ENCODE results near the gene SENP5. TPM values are rescaled to one million over a fixed set of nuclear protein-coding genes. Genes with fewer than 3 reads are reported as not detected.

SENP5 gene
- polyA plus RNA-seq, 3 donors, result 6.7 to 10.4 (median 8.4) TPM

GRCh38 chr3:196965112-196965803 lies 97.5 kb downstream of the SENP5 start:
- Mint-ChIP-seq H3K4me3 (no peak overlapping the region), H3K27ac (no peak overlapping the region), H3K9me3 (peaks cover 0 to 18% (median 14%) of the 10 kb centered on the region in 7 donors), H3K36me3 (peaks cover 9 to 18% of the 10 kb centered on the region in 2 donors), H3K27me3 (ENCODE audit: low read depth in 3 of 3) (peaks cover 9 to 13% (median 10%) of the 10 kb centered on the region in 3 donors), H3K4me1 (peaks cover 12% of the 10 kb centered on the region)
- peaks cover 4 to 23% of the 10 kb centered on the region in 2 donors for H3K9me3 ChIP-seq (replicated peaks in 1 of 2; ENCODE audit: control insufficient read depth in 1 of 2, insufficient read depth in 1 of 2, low read length in 2 of 2)
- H3K4me1 ChIP-seq (ENCODE audit: control insufficient read depth in 1 of 2, insufficient read depth in 2 of 2, low read length in 2 of 2), result peaks cover 12 to 13% of the 10 kb centered on the region in 2 donors
- TF ChIP-seq, protein P1, sequence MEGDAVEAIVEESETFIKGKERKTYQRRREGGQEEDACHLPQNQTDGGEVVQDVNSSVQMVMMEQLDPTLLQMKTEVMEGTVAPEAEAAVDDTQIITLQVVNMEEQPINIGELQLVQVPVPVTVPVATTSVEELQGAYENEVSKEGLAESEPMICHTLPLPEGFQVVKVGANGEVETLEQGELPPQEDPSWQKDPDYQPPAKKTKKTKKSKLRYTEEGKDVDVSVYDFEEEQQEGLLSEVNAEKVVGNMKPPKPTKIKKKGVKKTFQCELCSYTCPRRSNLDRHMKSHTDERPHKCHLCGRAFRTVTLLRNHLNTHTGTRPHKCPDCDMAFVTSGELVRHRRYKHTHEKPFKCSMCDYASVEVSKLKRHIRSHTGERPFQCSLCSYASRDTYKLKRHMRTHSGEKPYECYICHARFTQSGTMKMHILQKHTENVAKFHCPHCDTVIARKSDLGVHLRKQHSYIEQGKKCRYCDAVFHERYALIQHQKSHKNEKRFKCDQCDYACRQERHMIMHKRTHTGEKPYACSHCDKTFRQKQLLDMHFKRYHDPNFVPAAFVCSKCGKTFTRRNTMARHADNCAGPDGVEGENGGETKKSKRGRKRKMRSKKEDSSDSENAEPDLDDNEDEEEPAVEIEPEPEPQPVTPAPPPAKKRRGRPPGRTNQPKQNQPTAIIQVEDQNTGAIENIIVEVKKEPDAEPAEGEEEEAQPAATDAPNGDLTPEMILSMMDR (IDR thresholded peaks at IDR 0.05), result no peak
- no peaks in the 10 kb centered on the region for H3K36me3 ChIP-seq (replicated peaks in 1 of 2; ENCODE audit: control insufficient read depth in 1 of 2, insufficient read depth in 2 of 2, low read length in 2 of 2)
- no peaks in the 10 kb centered on the region for H3K27me3 ChIP-seq (ENCODE audit: control insufficient read depth in 2 of 2, insufficient read depth in 2 of 2, low read length in 2 of 2)
- H3K9ac ChIP-seq (ENCODE audit: insufficient read depth, low read length, poor library complexity, severe bottlenecking), result no peak overlapping the region
- no peak overlapping the region for H3K4me2 ChIP-seq (replicated peaks; ENCODE audit: extremely low read depth, low read length, poor library complexity, severe bottlenecking)
- DNase-seq, result no peak
- H3K4me3 ChIP-seq (replicated peaks in 1 of 3; ENCODE audit: low read depth in 2 of 3, low read length in 3 of 3), result no peak overlapping the region
- no peak overlapping the region for H3K27ac ChIP-seq (ENCODE audit: low read depth in 1 of 2, low read length in 2 of 2)
- H2AFZ ChIP-seq (ENCODE audit: insufficient read depth, low read depth, low read length, poor library complexity, severe bottlenecking), result no peak overlapping the region
- H4K20me1 ChIP-seq (ENCODE audit: insufficient read depth, low read length), result no peaks in the 10 kb centered on the region
- intact Hi-C loops (cut with micrococcal nuclease), result no loop called here
- H3K79me2 ChIP-seq (ENCODE audit: insufficient read depth, low read length), result peaks cover 10% of the 10 kb centered on the region
- WGBS (ENCODE audit: insufficient coverage), result 100% methylated on average over 5 of the region's 11 CpGs

- H3K79me2 ChIP-seq (ENCODE audit: insufficient read depth, low read length), result peaks cover 10% of the 10 kb centered on the region
- H3K27ac Mint-ChIP-seq, result no peak overlapping the region
- H3K4me1 Mint-ChIP-seq, result peaks cover 16% of the 10 kb centered on the region
- H3K9ac ChIP-seq (ENCODE audit: insufficient read depth, low read length, poor library complexity, severe bottlenecking), result no peak overlapping the region
- no peak overlapping the region for H3K4me3 Mint-ChIP-seq
- TF ChIP-seq, protein P1 (IDR thresholded peaks at IDR 0.05), result no peak
- H3K36me3 ChIP-seq (replicated peaks in 1 of 2; ENCODE audit: control insufficient read depth in 1 of 2, insufficient read depth in 2 of 2, low read length in 2 of 2), result no peaks in the 10 kb centered on the region
- peaks cover 0 to 18% (median 14%) of the 10 kb centered on the region in 7 donors for H3K9me3 Mint-ChIP-seq
- no peak overlapping the region for H3K4me2 ChIP-seq (replicated peaks; ENCODE audit: extremely low read depth, low read length, poor library complexity, severe bottlenecking)
- H4K20me1 ChIP-seq (ENCODE audit: insufficient read depth, low read length), result no peaks in the 10 kb centered on the region
- DNase-seq, result no peak
- 96% methylated on average over 8 of the region's 10 CpGs for WGBS (ENCODE audit: insufficient coverage)
- no peaks in the 10 kb centered on the region for H3K27me3 ChIP-seq (ENCODE audit: control insufficient read depth in 2 of 2, insufficient read depth in 2 of 2, low read length in 2 of 2)
- peaks cover 12 to 13% of the 10 kb centered on the region in 2 donors for H3K4me1 ChIP-seq (ENCODE audit: control insufficient read depth in 1 of 2, insufficient read depth in 2 of 2, low read length in 2 of 2)
- H3K36me3 Mint-ChIP-seq, result peaks cover 9 to 18% of the 10 kb centered on the region in 2 donors
- no peak overlapping the region for H3K27ac ChIP-seq (ENCODE audit: low read depth in 1 of 2, low read length in 2 of 2)
- H2AFZ ChIP-seq (ENCODE audit: insufficient read depth, low read depth, low read length, poor library complexity, severe bottlenecking), result no peak overlapping the region
- intact Hi-C loops (cut with micrococcal nuclease), result no loop called here
- peaks cover 14 to 18% (median 15%) of the 10 kb centered on the region in 3 donors for H3K27me3 Mint-ChIP-seq (ENCODE audit: low read depth in 3 of 3)
- peaks cover 4 to 23% of the 10 kb centered on the region in 2 donors for H3K9me3 ChIP-seq (replicated peaks in 1 of 2; ENCODE audit: control insufficient read depth in 1 of 2, insufficient read depth in 1 of 2, low read length in 2 of 2)
- H3K4me3 ChIP-seq (replicated peaks in 1 of 3; ENCODE audit: low read depth in 2 of 3, low read length in 3 of 3), result no peak overlapping the region
These were observed 98.1 kb downstream of the SENP5 start for GRCh38 chr3:196965804-196966173.

Measured in CD14-positive monocyte (primary cell).